Dendritic cell treated with granulocyte-macrophage colony-stimulating factor and Interleukin-4, amounts not matched to agents 40 ng/mL and 50 ng/mL, for 4 days (primary cell): ENCODE results near the gene SCN1B.
"Not testable (repeated sequence)": the region's sequence is repeated elsewhere in the genome, so short reads cannot be mapped to it uniquely, and the experiment has no call there.

Experiments used
- H3K27ac Mint-ChIP-seq: one replicate; pipeline ENCODE4 v1.8.0; 2022; ENCODE audit warnings: mild to moderate bottlenecking, mixed read lengths
- H3K27me3 Mint-ChIP-seq: one replicate; pipeline ENCODE4 v1.8.0; 2022; ENCODE audit warnings: mild to moderate bottlenecking, mixed read lengths
- H3K36me3 Mint-ChIP-seq: one replicate; pipeline ENCODE4 v1.8.0; 2022; ENCODE audit warnings: low read depth, mixed read lengths
- H3K4me1 Mint-ChIP-seq: one replicate; pipeline ENCODE4 v1.8.0; 2022; ENCODE audit warnings: low read depth, mixed read lengths
- H3K4me3 Mint-ChIP-seq: one replicate; pipeline ENCODE4 v1.8.0; 2022; ENCODE audit warnings: mild to moderate bottlenecking, moderate library complexity, mixed read lengths
- H3K9me3 Mint-ChIP-seq: one replicate; pipeline ENCODE4 v1.8.0; 2022; ENCODE audit warnings: mixed read lengths
- intact Hi-C: fragments of 100-400 bp; cut with micrococcal nuclease; formaldehyde crosslinking; loops from one replicate; pipeline ENCODE4 v1.15.0; 2022

SCN1B gene

GRCh38 chr19:34997071-34997617 lies 33.1 kb upstream of the SCN1B start:
- H3K27me3 Mint-ChIP-seq = peaks cover 6% of the 10 kb centered on the region
- peaks cover 66% of the 10 kb centered on the region for H3K4me1 Mint-ChIP-seq
- H3K4me3 Mint-ChIP-seq = no peak overlapping the region
- H3K27ac Mint-ChIP-seq = no peak overlapping the region
- intact Hi-C loops = no loop called here
- no peaks in the 10 kb centered on the region for H3K9me3 Mint-ChIP-seq
- H3K36me3 Mint-ChIP-seq = peaks cover 16% of the 10 kb centered on the region

GRCh38 chr19:34998224-34998623 lies 32.0 kb upstream of the SCN1B start:
- Mint-ChIP-seq H3K27ac (peak overlapping the region; percentile 90), H3K36me3 (peaks cover 26% of the 10 kb centered on the region), H3K4me1 (peaks cover 76% of the 10 kb centered on the region)
- H3K27me3 Mint-ChIP-seq, intact Hi-C loops, H3K9me3 Mint-ChIP-seq, H3K4me3 Mint-ChIP-seq: not testable (repeated sequence)

DNA sequence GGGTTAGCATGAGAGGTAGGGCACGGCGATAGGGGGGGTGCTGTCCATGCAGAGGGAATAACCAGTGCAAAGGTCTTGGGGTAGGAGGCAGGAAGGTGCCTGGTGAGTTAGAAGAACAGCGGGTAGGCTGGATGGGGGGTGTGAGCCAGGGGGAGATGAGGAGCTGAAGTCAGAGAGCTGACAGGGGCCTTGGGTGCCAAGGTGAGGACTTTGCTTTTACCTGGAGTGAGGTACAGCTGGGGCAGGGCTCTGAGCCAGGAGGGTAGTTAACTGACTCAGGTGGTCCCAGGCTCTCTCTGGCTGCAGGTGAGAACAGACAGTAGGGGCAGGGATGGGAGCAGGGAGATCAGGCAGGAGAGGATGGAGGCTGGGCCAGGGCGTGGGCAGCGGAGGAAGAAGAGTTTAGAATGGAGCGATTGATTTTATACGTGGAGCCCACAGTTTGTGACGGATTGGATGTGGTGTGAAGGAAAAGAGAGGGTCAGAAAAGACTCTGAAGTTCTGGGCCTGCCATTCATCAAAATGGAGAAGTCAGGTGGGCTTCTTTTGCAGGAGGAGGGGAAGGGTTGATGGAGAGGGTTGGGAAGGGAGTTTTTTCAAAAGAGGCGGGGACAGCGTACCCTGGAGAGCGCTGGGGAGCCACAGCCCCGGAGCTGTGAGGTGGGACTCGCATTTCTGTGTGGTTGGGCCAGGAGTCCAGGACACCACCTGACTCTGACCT lies 31.3 kb upstream of the SCN1B start:
- Mint-ChIP-seq H3K27me3 (peaks cover 3% of the 10 kb centered on the region), H3K9me3 (no peaks in the 10 kb centered on the region), H3K4me1 (peaks cover 81% of the 10 kb centered on the region), H3K4me3 (peak overlapping the region; percentile 96), H3K36me3 (peaks cover 26% of the 10 kb centered on the region), H3K27ac (peak overlapping the region; percentile 90)
- intact Hi-C loops = no loop called here

GRCh38 chr19:34999498-35000337 lies 30.6 kb upstream of the SCN1B start, which contains the start of gene GRAMD1A:
GRAMD1A (plus strand) TSS chr19:35000323; CDS start chr19:35000479, 156 bp downstream.
- Mint-ChIP-seq H3K36me3 (peaks cover 32% of the 10 kb centered on the region), H3K9me3 (no peaks in the 10 kb centered on the region), H3K27me3 (no peaks in the 10 kb centered on the region), H3K4me1 (peaks cover 81% of the 10 kb centered on the region), H3K27ac (peak within 1 kb of the TSS; percentile 90), H3K4me3 (peak within 1 kb of the TSS; percentile 96)
- intact Hi-C loops = no loop called here

GRCh38 chr19:35000338-35000646 lies 30.0 kb upstream of the SCN1B start:
- Mint-ChIP-seq H3K27me3 (no peaks in the 10 kb centered on the region), H3K4me3 (peak overlapping the region; percentile 96), H3K36me3 (peaks cover 38% of the 10 kb centered on the region), H3K27ac (peak overlapping the region; percentile 90), H3K9me3 (no peaks in the 10 kb centered on the region), H3K4me1 (peaks cover 81% of the 10 kb centered on the region)
- intact Hi-C loops = no loop called here

DNA sequence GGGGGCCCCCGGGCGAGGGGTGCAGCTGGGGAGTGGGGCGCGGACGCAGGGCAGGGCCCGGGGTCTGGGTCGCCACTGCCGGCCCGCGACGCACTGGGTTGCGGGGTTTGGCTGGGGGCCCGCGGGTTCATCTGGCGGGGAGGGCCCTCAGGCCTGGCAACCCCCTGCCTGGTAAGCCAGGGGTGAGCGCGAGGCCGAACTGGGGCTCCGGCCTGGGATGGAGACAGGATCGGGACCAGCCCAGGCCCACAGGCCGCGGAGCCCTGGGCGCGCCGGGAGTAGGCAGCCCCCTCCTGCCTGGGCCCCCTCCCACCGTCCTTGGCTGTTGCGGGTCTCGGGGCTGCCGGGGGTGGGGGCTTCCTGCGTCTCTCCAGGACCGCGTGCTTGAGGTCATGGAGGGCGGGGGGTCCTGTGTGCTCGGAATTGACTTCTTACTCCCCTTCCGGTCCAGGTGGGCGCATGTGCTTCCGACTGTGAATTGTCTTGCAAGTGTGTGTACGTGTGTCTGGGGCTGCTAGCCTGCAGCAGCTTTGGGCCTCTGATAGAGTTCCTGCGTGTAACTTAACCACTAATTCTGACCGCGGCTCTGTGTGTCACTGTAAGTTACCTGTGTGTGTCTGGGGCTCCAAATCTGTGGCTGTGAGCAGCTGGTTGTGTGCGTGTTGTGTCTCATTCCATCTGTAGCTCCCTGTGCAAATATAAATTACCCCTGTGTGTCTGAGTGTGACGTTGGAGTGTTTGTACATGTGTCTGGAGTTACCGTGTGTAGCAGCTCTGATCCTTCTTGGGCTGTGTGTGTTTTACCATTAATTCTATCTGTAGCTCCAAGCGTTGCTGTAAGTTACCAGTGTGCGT lies 29.4 kb upstream of the SCN1B start:
- Mint-ChIP-seq H3K27ac (peak overlapping the region; percentile 90), H3K36me3 (peaks cover 43% of the 10 kb centered on the region), H3K4me1 (peaks cover 80% of the 10 kb centered on the region), H3K4me3 (peak overlapping the region; percentile 96), H3K9me3 (no peaks in the 10 kb centered on the region), H3K27me3 (no peaks in the 10 kb centered on the region)
- intact Hi-C loops = no loop called here

GRCh38 chr19:35002037-35002535 lies 28.2 kb upstream of the SCN1B start:
- H3K27me3 Mint-ChIP-seq = no peaks in the 10 kb centered on the region
- intact Hi-C loops = no loop called here
- peak overlapping the region; percentile 96 for H3K4me3 Mint-ChIP-seq
- H3K9me3 Mint-ChIP-seq = no peaks in the 10 kb centered on the region
- H3K36me3 Mint-ChIP-seq = peaks cover 55% of the 10 kb centered on the region
- peak overlapping the region; percentile 90 for H3K27ac Mint-ChIP-seq
- peaks cover 68% of the 10 kb centered on the region for H3K4me1 Mint-ChIP-seq

DNA sequence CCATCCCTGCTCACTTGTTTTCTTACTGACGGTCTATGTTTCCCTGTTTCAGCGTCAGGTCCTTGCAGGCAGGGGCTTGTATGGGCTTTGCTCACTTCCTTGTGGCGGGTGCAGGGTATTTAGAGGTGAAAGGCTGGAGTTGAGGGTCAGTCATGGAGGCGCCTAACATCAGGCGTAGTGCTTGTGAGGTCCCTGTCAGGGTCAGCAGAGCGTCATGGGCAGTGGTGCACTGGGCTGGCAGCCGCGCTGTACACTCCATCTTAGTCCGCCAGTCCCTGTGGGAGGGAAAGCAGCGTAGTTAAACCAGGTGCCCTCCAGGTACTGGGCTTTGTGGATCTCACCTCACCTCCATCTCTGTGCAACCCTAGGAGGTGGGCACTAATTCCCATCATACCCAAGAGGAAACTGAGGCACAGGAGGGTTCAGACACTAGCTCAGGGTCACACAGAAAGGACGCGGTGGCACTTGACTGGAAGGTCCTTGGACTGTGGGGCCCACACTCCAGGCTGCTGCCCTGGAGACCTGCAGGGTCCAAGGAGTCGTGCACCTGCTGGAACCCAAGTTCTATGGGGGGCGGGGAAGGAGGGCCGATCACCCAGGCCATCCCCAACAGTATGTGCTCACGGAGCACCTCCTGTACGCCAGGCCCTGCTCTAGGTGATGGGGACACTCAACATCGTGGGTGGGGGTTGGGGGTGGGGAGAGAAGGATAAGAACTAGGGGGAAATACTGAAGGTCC lies 25.6 kb upstream of the SCN1B start:
- H3K27ac Mint-ChIP-seq = no peak overlapping the region
- H3K4me3 Mint-ChIP-seq = no peak overlapping the region
- H3K9me3 Mint-ChIP-seq = no peaks in the 10 kb centered on the region
- peaks cover 69% of the 10 kb centered on the region for H3K36me3 Mint-ChIP-seq
- H3K4me1 Mint-ChIP-seq = peaks cover 49% of the 10 kb centered on the region
- intact Hi-C loops = no loop called here
- H3K27me3 Mint-ChIP-seq = no peaks in the 10 kb centered on the region

- H3K36me3 Mint-ChIP-seq = peaks cover 76% of the 10 kb centered on the region
- peaks cover 51% of the 10 kb centered on the region for H3K4me1 Mint-ChIP-seq
- H3K27ac Mint-ChIP-seq = no peak overlapping the region
- no peaks in the 10 kb centered on the region for H3K9me3 Mint-ChIP-seq
- no peaks in the 10 kb centered on the region for H3K27me3 Mint-ChIP-seq
- intact Hi-C loops = no loop called here
- H3K4me3 Mint-ChIP-seq = no peak overlapping the region
These were observed 24.9 kb upstream of the SCN1B start for GRCh38 chr19:35005256-35005977.

GRCh38 chr19:35006007-35006341 lies 24.3 kb upstream of the SCN1B start:
- Mint-ChIP-seq H3K4me1 (peaks cover 51% of the 10 kb centered on the region), H3K36me3 (peaks cover 78% of the 10 kb centered on the region)
- intact Hi-C loops, H3K27ac Mint-ChIP-seq, H3K9me3 Mint-ChIP-seq, H3K27me3 Mint-ChIP-seq, H3K4me3 Mint-ChIP-seq: not testable (repeated sequence)

DNA sequence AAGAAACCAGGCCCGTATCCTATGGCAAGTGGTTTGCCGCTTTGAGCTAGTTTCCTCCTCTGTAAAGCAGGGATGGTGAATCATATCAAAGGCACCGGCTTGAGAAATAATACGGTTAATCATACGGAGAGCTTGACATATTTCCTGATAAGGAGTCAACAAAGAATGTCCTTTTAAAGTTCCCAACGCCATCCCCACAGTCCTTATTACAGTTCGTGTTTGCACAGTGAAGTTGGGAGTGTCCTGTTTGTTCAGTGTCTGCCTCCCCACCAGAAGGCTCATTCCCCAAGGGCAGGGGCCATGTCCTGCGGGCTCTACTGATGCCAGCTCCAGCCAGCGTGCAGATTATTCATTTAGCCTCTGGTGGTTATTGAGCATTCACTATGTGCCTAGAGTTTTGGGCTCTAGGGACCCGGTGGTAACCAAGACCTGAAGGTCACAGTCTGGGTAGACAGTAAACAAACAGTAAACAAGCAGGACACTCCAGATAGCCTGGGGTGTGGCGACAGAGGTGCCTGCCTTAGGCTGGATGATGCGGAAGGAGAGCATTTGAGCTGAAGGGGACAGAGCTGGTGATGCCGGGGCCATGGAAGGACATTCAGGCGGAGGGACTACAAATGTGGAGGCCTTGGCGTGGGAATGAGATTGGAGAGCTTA lies 23.8 kb upstream of the SCN1B start:
- intact Hi-C loops = no loop called here
- Mint-ChIP-seq H3K36me3 (peaks cover 78% of the 10 kb centered on the region), H3K4me3 (no peak overlapping the region), H3K27me3 (no peaks in the 10 kb centered on the region), H3K4me1 (peaks cover 51% of the 10 kb centered on the region), H3K9me3 (no peaks in the 10 kb centered on the region), H3K27ac (no peak overlapping the region)

DNA sequence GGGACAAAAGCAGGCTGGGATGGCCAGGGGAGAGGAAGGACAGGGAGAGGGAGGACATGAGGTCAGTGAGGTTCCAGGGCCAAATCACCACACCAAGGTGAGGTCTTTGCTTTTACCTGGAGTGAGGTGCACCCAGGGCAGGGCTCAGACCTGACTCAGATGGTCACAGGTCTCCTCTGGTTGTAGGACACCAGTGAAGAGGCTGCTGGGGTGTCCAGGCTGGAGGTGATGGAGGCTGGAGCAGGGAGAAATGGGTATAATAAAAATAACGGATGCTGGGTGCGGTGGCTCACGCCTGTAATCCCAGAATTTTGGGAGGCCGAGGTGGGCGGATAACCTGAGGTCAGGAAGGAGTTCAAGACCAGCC lies 23.3 kb upstream of the SCN1B start:
- H3K4me1 Mint-ChIP-seq = peaks cover 50% of the 10 kb centered on the region
- H3K9me3 Mint-ChIP-seq = no peaks in the 10 kb centered on the region
- H3K27ac Mint-ChIP-seq = no peak overlapping the region
- H3K4me3 Mint-ChIP-seq = no peak overlapping the region
- H3K27me3 Mint-ChIP-seq = no peaks in the 10 kb centered on the region
- intact Hi-C loops = no loop called here
- H3K36me3 Mint-ChIP-seq = peaks cover 78% of the 10 kb centered on the region
